Activated T-helper 1 cell treated with anti-CD3 and anti-CD28 coated beads, Interleukin-12 subunit alpha, Interleukin-12 subunit beta, Interleukin-2, Interleukin-4 antibody, amounts not matched to agents 30 ng/mL and 10 ng/mL and 1 ng/mL, durations not matched to agents 14 hours and 24 hours and 36 hours (primary cell): ENCODE measurements around the gene PNLDC1. TPM values are rescaled to one million over a fixed set of nuclear protein-coding genes. Genes with fewer than 3 reads are reported as not detected.
"Not testable (repeated sequence)": the region's sequence is repeated elsewhere in the genome, so short reads cannot be mapped to it uniquely, and the experiment has no call there.

ENCODE experiments used
- DNase-seq: peaks from one replicate; pipeline ENCODE4 v3.0.0; 2021; ENCODE audit warnings: low spot score
- H3K27ac Mint-ChIP-seq: one replicate; pipeline ENCODE4 v1.8.0; 2021; ENCODE audit warnings: mild to moderate bottlenecking, mixed read lengths
- H3K27me3 Mint-ChIP-seq: one replicate; pipeline ENCODE4 v1.8.0; 2022; ENCODE audit warnings: mild to moderate bottlenecking, moderate library complexity, mixed read lengths; ENCODE audit not compliant: insufficient read depth
- H3K36me3 Mint-ChIP-seq: one replicate; pipeline ENCODE4 v1.8.0; 2021; ENCODE audit warnings: low read depth, mixed read lengths
- H3K4me1 Mint-ChIP-seq: one replicate; pipeline ENCODE4 v1.8.0; 2021; ENCODE audit warnings: low read depth, mixed read lengths
- H3K4me3 Mint-ChIP-seq: one replicate; pipeline ENCODE4 v1.8.0; 2021; ENCODE audit warnings: mild to moderate bottlenecking, moderate library complexity, mixed read lengths
- H3K9me3 Mint-ChIP-seq: one replicate; pipeline ENCODE4 v1.8.0; 2021; ENCODE audit warnings: mixed read lengths
- intact Hi-C: fragments of 100-400 bp; cut with micrococcal nuclease; formaldehyde crosslinking; loops from one replicate; pipeline ENCODE4 v1.15.1; 2024
- total RNA-seq: library from RNA; stranded (reverse); gene quantifications from 2 replicates; pipeline ENCODE4 v1.2.3, GENCODE V29; 2022

PNLDC1 gene
- total RNA-seq, 1 donor from 2014 or later: 0.78 TPM

DNA sequence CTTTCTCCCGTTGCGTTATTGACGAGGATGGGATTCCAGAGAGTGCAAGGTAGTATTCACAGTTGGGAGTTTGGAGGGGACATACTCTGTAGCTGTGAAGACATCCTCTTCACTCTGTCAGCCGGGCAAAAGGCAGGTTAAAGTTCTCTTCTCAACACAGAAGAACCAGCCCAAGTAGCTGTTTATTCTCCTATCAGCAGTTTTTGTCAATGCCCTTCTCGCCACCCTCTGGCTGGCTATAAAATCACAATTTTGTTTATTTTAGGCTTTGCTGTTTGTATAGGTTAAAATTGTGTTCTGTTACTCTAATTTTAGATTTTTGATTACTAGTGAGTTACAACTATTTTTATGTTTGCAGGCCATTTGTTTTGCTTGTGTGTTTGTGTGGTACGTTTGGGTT is 52.8 kb downstream of the PNLDC1 start:
- H3K9me3 Mint-ChIP-seq: peaks cover 20% of the 10 kb centered on the region
- no peaks in the 10 kb centered on the region for H3K4me1 Mint-ChIP-seq
- DNase-seq: no peak
- intact Hi-C loops: no loop called here
- H3K27ac Mint-ChIP-seq: no peak overlapping the region
- H3K36me3 Mint-ChIP-seq: no peaks in the 10 kb centered on the region
- no peak overlapping the region for H3K4me3 Mint-ChIP-seq
- H3K27me3 Mint-ChIP-seq: peaks cover 24% of the 10 kb centered on the region

DNA sequence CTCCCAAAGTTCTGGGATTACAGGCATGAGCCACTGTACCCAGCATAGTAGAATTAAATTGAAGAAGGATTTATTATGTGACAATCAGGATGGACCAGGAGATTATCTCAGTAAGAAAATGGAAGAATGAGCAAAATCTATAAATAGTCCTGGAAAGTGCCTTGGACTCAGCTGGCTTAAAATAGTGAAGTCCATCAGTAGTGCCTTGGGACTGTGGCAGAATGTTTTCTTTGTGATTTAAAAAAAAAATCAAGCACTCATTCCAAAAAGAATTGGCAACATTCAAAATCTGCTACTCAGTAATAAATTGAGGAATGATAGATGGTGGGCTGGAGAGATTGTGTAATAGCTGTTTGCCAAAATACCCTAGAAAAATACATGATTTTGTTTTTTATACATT is 53.7 kb downstream of the PNLDC1 start:
- H3K4me3 Mint-ChIP-seq: no peak overlapping the region
- no peak for DNase-seq
- intact Hi-C loops: no loop called here

DNA sequence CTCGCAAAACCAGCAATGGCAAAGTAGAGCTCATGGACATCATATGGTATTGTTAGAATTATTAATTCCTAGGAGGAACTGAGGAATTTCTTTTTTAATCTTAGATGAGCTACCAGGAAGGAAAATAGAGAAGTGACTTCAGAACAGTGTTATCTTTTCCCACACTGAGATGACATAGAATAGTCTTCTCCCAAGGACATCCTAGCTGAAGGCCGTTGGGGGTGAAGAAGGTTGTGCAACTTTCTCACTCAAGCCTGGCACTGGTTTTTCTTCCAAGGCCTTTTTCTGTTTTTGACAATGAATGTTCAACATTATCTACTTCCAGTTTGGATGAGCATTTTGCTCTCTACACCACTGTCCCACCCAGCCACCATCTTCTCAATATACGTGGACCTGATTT is 54.9 kb downstream of the PNLDC1 start:
- H3K27ac Mint-ChIP-seq: no peak overlapping the region
- intact Hi-C loops: no loop called here

More for the DNA sequence above, 53.7 kb downstream of the PNLDC1 start:
- Mint-ChIP-seq H3K36me3 (no peaks in the 10 kb centered on the region), H3K27me3 (peaks cover 27% of the 10 kb centered on the region), H3K4me1 (no peaks in the 10 kb centered on the region), H3K27ac (no peak overlapping the region), H3K9me3 (peaks cover 15% of the 10 kb centered on the region)

DNA sequence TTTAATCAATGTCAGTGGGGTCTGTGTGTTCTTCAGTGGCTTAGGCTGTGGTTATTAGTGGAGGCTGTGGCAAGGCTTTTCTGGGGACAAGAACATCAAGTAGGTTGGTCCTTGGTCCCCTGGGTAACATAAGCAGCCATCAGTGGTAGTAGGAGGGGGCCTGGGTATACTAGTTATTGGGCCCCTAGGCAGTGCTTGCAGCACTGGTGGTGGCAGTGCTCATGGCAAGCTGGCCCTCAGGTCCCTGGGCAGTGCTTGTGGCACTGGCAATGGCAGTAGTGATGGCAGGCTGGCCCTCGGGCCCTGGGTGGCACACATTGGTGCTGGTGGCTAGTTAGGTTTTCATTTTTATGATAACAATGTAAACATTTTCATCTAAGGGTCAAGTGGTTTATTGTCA is 58.2 kb downstream of the PNLDC1 start:
- no peak overlapping the region for H3K4me3 Mint-ChIP-seq
- H3K27ac Mint-ChIP-seq: no peak overlapping the region
- H3K9me3 Mint-ChIP-seq: peaks cover 15% of the 10 kb centered on the region
- peaks cover 12% of the 10 kb centered on the region for H3K4me1 Mint-ChIP-seq
- no peaks in the 10 kb centered on the region for H3K36me3 Mint-ChIP-seq
- H3K27me3 Mint-ChIP-seq: peaks cover 27% of the 10 kb centered on the region
- no peak for DNase-seq
- intact Hi-C loops: no loop called here

More for the DNA sequence above, 54.9 kb downstream of the PNLDC1 start:
- peaks cover 30% of the 10 kb centered on the region for H3K27me3 Mint-ChIP-seq
- H3K4me3 Mint-ChIP-seq: no peak overlapping the region
- peaks cover 15% of the 10 kb centered on the region for H3K9me3 Mint-ChIP-seq
- no peaks in the 10 kb centered on the region for H3K4me1 Mint-ChIP-seq
- no peak for DNase-seq
- no peaks in the 10 kb centered on the region for H3K36me3 Mint-ChIP-seq

DNA sequence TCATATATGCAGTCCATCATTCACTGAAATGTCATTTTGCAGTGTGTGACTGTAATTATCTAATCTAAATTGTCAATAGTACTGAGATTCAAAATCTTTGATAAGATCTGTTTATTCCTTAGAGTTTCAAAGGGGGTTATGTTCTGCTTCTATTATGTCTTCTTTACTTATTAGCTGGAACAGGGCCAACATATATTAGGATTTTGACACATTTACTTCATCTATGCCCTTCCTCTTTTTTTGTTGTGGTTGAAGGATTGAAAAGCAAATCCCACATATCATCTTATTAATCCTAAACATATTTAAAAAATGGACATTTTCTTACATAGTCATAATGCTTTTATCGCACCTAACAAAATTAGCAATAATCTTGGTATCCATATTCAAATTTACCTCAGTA is 60.4 kb downstream of the PNLDC1 start:
- Mint-ChIP-seq H3K9me3 (peaks cover 15% of the 10 kb centered on the region), H3K27me3 (peaks cover 25% of the 10 kb centered on the region), H3K27ac (no peak overlapping the region), H3K4me1 (peaks cover 13% of the 10 kb centered on the region), H3K36me3 (no peaks in the 10 kb centered on the region), H3K4me3 (no peak overlapping the region)
- intact Hi-C loops: loop anchor here (5.0 to 10.0 kb wide), 2 partner anchors 154 to 242 kb away; no protein-coding TSS in a partner anchor
- DNase-seq: no peak

DNA sequence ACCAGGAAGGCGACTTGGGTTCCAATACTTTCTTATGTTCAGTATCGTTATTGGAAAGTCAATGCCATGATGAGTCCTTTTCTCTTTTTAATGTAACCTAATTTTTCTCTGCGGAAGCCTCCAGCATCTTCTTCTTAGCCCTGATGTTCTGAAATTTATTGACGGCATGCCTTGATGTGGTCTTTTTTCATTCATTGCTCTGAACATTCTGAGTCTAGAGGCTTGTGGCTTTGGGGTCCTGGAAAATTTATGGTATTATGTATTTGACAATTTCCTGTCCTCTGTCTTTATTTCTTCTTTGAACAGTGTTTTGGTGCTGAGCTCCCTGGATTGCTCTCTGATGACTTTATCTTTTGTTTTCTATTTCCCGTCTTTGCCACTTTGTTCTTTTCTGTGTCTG is 62.0 kb downstream of the PNLDC1 start:
- Mint-ChIP-seq H3K4me3 (no peak overlapping the region), H3K27me3 (peaks cover 13% of the 10 kb centered on the region), H3K36me3 (no peaks in the 10 kb centered on the region), H3K4me1 (peaks cover 13% of the 10 kb centered on the region), H3K27ac (no peak overlapping the region), H3K9me3 (peaks cover 8% of the 10 kb centered on the region)
- intact Hi-C loops: loop anchor here (5.0 to 10.0 kb wide), 2 partner anchors 153 to 240 kb away; no protein-coding TSS in a partner anchor
- no peak for DNase-seq

DNA sequence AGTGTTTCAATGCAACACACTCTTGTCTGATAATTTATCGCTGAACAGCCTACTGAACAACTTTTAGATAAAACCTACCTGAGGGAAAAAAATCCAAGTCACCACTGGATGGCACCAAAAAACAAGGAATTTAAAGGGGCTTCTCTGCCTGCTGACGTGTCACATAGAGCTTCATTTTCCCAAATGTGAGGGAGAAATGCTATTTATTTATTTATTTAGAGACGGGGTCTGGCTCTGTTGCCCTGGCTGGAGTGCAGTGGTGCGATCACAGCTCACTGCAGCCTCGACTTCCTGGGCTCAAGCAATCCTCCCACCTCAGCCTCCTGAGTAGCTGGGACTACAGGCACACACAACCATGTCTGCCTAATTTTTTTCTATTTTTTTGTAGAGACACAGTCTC is 63.3 kb downstream of the PNLDC1 start:
- H3K27ac Mint-ChIP-seq, H3K36me3 Mint-ChIP-seq, H3K4me3 Mint-ChIP-seq, H3K27me3 Mint-ChIP-seq, H3K9me3 Mint-ChIP-seq: not testable (repeated sequence)
- intact Hi-C loops: loop anchor here (1.0 to 10.0 kb wide), 5 partner anchors 78 to 671 kb away; no protein-coding TSS in a partner anchor
- peak; percentile 3 for DNase-seq
- H3K4me1 Mint-ChIP-seq: peaks cover 13% of the 10 kb centered on the region

DNA sequence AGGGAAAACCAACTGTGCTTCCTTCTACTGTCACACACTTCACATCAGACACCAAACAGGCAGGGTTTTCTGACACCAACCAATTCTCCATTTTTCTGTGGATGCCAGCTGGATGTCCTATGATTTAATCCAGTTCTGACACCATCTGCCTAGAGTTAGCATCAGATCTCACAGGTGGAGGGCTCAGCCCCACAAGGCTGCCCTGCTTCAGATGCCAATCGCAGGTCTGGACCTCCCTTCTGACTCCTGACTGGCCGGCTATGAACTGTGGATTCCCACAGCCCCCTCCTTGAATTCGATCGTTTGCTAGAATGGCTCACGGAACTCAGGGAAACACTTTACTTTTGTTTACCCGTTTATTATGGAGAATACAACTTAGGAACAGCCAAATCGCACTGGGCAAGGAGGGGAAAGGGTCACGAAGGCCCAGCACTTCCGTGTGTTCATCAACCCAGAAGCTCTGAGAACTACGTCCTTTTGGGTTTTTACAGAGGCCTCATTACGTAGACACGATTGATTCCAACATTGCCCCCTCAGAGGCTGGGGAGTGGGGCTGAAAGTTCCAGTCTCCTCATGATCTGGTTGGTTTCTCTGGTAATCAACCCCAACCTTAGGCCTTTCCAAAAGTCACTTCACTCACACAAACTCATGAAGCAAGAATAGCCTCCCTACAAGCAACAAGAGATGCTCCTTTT is 65.3 kb downstream of the PNLDC1 start:
- no peak overlapping the region for H3K4me3 Mint-ChIP-seq
- intact Hi-C loops: loop anchor here (10.0 kb wide), 1 partner anchor 149 kb away; no protein-coding TSS in a partner anchor

DNA sequence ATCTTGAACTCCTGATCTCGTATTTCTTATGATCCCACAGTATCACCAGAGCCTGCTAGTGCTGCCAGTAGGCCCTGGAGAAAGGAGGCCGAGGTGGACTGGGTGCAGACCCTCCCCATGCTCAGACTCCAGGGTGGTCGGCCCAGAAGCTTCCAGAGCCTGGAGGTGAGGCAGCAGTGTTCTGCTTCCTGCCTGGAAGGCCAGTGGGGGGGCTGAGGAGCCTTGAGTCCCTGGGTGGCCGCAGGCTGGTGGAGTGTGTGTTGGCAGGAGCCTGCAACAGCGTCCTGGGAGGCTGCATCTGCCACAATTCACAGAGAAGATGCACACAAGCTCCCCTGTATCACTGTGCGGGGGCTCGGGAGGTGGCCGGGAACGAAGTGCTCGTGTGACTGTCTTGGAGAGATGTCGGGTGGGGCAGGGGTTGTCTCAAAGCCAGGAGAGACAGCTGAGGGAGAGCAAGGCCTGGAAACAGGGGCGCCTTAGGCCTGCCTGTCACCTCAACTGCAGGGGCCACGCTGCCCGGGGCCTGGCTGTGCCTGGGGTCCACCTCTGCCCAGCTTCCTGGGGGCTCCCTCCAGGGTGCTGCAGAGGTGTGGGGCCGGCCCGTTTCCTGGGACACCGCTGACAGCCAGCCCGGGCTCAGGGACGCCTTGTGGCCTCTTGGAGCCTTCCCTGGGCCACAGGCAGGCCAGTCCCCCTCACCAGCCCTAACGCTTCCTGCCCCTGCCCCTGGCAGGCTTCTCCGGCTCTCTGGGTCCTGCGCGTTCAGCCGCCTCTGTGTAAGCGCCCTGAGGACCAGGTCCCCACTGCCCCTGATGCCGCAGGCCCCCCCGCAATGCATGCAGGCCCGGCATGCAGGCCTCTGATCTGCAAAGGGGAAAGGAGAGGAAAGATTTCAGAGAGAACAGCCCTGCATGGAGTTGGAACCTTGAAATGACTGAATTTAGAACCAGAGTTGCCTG is 66.5 kb downstream of the PNLDC1 start:
- peaks cover 13% of the 10 kb centered on the region for H3K4me1 Mint-ChIP-seq
- intact Hi-C loops: loop anchor here (10.0 kb wide), 1 partner anchor 148 kb away; no protein-coding TSS in a partner anchor
- H3K9me3 Mint-ChIP-seq: no peaks in the 10 kb centered on the region

More for the DNA sequence above, 65.3 kb downstream of the PNLDC1 start:
- Mint-ChIP-seq H3K27ac (no peak overlapping the region), H3K36me3 (no peaks in the 10 kb centered on the region), H3K9me3 (no peaks in the 10 kb centered on the region), H3K4me1 (peaks cover 13% of the 10 kb centered on the region), H3K27me3 (peaks cover 2% of the 10 kb centered on the region)
- no peak for DNase-seq

More for the DNA sequence above, 66.5 kb downstream of the PNLDC1 start:
- Mint-ChIP-seq H3K27ac (no peak overlapping the region), H3K27me3 (no peaks in the 10 kb centered on the region), H3K4me3 (no peak overlapping the region), H3K36me3 (no peaks in the 10 kb centered on the region)
- DNase-seq: no peak

Other genes starting within 250 kb of the PNLDC1 start
- gene SOD2, start 107.0 kb upstream of the PNLDC1 start, total RNA-seq: 78.3 and 81.0 TPM in 2 replicates
- 125 and 136 TPM in 2 replicates for gene WTAP, start 72.8 kb upstream of the PNLDC1 start, total RNA-seq
- 83.1 and 84.2 TPM in 2 replicates for gene ACAT2, start 38.2 kb upstream of the PNLDC1 start, total RNA-seq
- gene TCP1, start 10.7 kb upstream of the PNLDC1 start, total RNA-seq: 454 and 457 TPM in 2 replicates
- gene MRPL18, start 9.8 kb upstream of the PNLDC1 start, total RNA-seq: 108 and 111 TPM in 2 replicates
- gene MAS1, start 90.7 kb downstream of the PNLDC1 start, total RNA-seq: not detected in 2 replicates
- gene IGF2R, start 168.8 kb downstream of the PNLDC1 start, total RNA-seq: 118 and 126 TPM in 2 replicates